ENCODE measurements around the gene SLC12A4. TPM values are rescaled to one million over a fixed set of nuclear protein-coding genes. Genes with fewer than 3 reads are reported as not detected.
"Not testable (repeated sequence)": the region's sequence is repeated elsewhere in the genome, so short reads cannot be mapped to it uniquely, and the experiment has no call there.

SLC12A4 gene
- 100 to 1,000 TPM in 1 of 4 donors, 10 to 100 TPM in 3; 65.8 to 142 (median 81.3) TPM for total RNA-seq

GRCh38 chr16:67968400-67969253 lies at the start of gene SLC12A4:
TSS of gene SLC12A4 (minus strand) at chr16:67968637. CDS start at chr16:67968553, 84 bp downstream.
- TF ChIP-seq CTCF (IDR thresholded peaks at IDR 0.05), result no peak
- no peak for TF ChIP-seq EP300 (IDR thresholded peaks at IDR 0.05)
- peak; percentile 18 to 92 for TF ChIP-seq POLR2AphosphoS5 (IDR thresholded peaks at IDR 0.05)
- TF ChIP-seq POLR2A (IDR thresholded peaks at IDR 0.05; ENCODE audit: low read depth), result peak; percentile 77
- no peak for DNase-seq (ENCODE audit: extremely low spot score)
- intact Hi-C loops (cut with DNase I), result no loop called here
- Histone ChIP-seq H3K27me3 (no peaks in the 10 kb centered on the region), H3K4me1 (peaks cover 35 to 54% (median 49%) of the 10 kb centered on the region in 4 donors), H3K36me3 (no peaks in the 10 kb centered on the region), H3K9me3 (no peaks in the 10 kb centered on the region), H3K4me3 (peak within 1 kb of the TSS; percentile 88 to 95 (median 92)), H3K27ac (replicated peaks in 1 of 4) (peak within 1 kb of the TSS; percentile 96 to 100 (median 98))
- WGBS, result 1% methylated on average over 40 of the region's 78 CpGs

- H3K9me3 ChIP-seq, result no peaks in the 10 kb centered on the region
- H3K4me1 ChIP-seq, result no peaks in the 10 kb centered on the region
- WGBS, result 82% methylated on average over 5 of the region's 5 CpGs
- DNase-seq (ENCODE audit: extremely low spot score), result no peak
- H3K4me3 ChIP-seq, result no peak within 1 kb of the TSS
- intact Hi-C loops (cut with DNase I), result no loop called here
- TF ChIP-seq CTCF (IDR thresholded peaks at IDR 0.05) (no peak), POLR2AphosphoS5 (IDR thresholded peaks at IDR 0.05) (no peak), EP300 (IDR thresholded peaks at IDR 0.05) (no peak), POLR2A (IDR thresholded peaks at IDR 0.05; ENCODE audit: low read depth) (no peak)
- no peaks in the 10 kb centered on the region for H3K36me3 ChIP-seq
- no peak within 1 kb of the TSS for H3K27ac ChIP-seq (replicated peaks in 1 of 4)
- peaks cover 0 to 5% (median 0%) of the 10 kb centered on the region in 4 donors for H3K27me3 ChIP-seq
Observed at GRCh38 chr16:68015681-68016080, 47.2 kb upstream of the SLC12A4 start, which contains the start of gene DPEP2NB. TSS of gene DPEP2NB (minus strand) at chr16:68015911. CDS start at chr16:68015770, 141 bp downstream.

DNA sequence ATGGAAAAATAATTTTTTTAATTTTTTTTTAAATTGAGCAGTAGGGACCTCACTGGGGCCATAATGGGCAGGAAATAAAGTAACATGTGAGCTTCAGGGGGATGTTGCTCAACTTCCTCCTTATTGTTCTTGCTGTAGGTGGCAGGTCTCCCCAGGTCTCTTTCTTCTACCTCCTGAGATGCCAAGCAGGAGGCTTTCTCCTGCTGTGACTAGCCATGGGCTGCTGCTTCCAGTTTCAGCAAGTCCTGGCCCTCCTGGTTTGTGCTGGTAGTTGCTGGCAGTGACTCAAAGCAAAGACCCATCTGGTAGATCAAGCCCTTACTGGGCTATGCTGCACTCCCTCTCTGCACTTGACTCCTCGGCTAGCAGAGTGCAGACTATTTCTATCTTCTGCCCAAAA lies 45.0 kb upstream of the SLC12A4 start:
- H3K27ac ChIP-seq (replicated peaks in 1 of 4), result peak overlapping the region in 1 of 4 donors; percentile 13
- H3K9me3 ChIP-seq, result no peaks in the 10 kb centered on the region
- H3K4me3 ChIP-seq, result no peak overlapping the region
- peaks cover 0 to 8% (median 0%) of the 10 kb centered on the region in 4 donors for H3K27me3 ChIP-seq
- TF ChIP-seq CTCF (IDR thresholded peaks at IDR 0.05), result no peak
- TF ChIP-seq POLR2A (IDR thresholded peaks at IDR 0.05; ENCODE audit: low read depth), result no peak
- no peak for TF ChIP-seq POLR2AphosphoS5 (IDR thresholded peaks at IDR 0.05)
- no peak for TF ChIP-seq EP300 (IDR thresholded peaks at IDR 0.05)
- no peaks in the 10 kb centered on the region for H3K36me3 ChIP-seq
- intact Hi-C loops (cut with DNase I), result no loop called here
- DNase-seq (ENCODE audit: extremely low spot score), result no peak
- WGBS, result 80% methylated on average over 1 of the region's 1 CpG
- no peaks in the 10 kb centered on the region for H3K4me1 ChIP-seq

DNA sequence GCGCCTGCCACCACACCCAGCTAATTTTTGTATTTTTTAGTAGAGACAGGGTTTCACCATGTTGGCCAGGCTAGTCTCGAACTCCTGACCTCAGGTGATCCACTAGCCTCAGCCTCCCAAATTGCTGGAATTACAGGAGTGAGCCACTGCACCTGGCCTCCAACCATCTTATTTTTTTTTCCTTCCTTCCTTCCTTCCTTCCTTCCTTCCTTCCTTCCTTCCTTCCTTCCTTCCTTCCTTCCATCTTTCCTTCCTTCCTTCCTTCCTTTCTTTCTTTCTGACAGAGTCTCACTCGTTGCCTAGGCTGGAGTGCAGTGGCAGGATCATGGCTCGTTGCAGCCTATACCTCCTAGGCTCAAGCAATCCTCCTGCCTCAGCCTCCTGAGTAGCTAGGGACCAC lies 41.4 kb upstream of the SLC12A4 start:
- H3K36me3 ChIP-seq; H3K27me3 ChIP-seq; H3K27ac ChIP-seq (replicated peaks in 1 of 4); H3K4me3 ChIP-seq; H3K9me3 ChIP-seq; H3K4me1 ChIP-seq; DNase-seq (ENCODE audit: extremely low spot score); intact Hi-C loops (cut with DNase I): not testable (repeated sequence)
- WGBS, result 88% methylated on average over 4 of the region's 4 CpGs

DNA sequence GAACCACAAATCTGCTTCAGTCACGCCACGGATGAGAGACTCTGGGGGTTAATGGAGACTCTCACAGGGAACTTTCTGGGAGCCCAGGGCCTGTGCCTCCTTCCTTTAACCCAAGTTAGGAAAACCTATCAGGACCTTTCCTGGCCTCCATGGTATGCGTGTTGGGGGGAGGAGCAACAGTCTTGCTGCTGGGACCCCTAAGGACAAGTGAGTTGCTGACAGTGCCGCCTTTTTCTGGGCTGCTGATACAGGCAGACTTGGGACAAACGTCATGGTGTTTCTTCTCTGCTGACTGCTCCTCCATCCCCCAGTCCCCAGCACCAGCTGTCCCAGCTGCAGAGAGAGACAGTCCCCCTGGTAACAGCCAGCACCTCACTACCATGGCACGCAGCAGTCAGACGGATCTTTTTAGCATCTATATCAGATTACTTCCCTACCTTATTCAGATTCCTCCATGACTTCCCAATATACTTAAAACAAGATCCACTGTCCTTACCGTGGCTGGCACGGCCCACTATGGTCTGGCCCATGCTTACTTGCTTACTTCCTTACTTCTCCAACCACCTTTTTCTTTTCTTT lies 40.8 kb upstream of the SLC12A4 start:
- Histone ChIP-seq H3K4me3 (no peak overlapping the region), H3K36me3 (no peaks in the 10 kb centered on the region), H3K27ac (replicated peaks in 1 of 4) (no peak overlapping the region), H3K4me1 (no peaks in the 10 kb centered on the region), H3K27me3 (peaks cover 0 to 8% (median 0%) of the 10 kb centered on the region in 4 donors), H3K9me3 (no peaks in the 10 kb centered on the region)
- intact Hi-C loops (cut with DNase I), result no loop called here
- TF ChIP-seq CTCF (IDR thresholded peaks at IDR 0.05), result no peak
- no peak for TF ChIP-seq EP300 (IDR thresholded peaks at IDR 0.05)
- TF ChIP-seq POLR2A (IDR thresholded peaks at IDR 0.05; ENCODE audit: low read depth), result no peak
- TF ChIP-seq POLR2AphosphoS5 (IDR thresholded peaks at IDR 0.05), result no peak
- no peak for DNase-seq (ENCODE audit: extremely low spot score)
- WGBS, result 55% methylated on average over 9 of the region's 9 CpGs
